Smooth muscle cell (in vitro differentiated cells): ENCODE results near the gene SERPINB10. TPM values are rescaled to one million over a fixed set of nuclear protein-coding genes. Genes with fewer than 3 reads are reported as not detected.

ENCODE experiments used
- DNase-seq: peaks from one replicate; lab custom pipeline; 2025; ENCODE audit not compliant: unreplicated experiment; lab: John Stamatoyannopoulos, UW
- H2AFZ ChIP-seq: fragments of 200-600 bp; sonication (generic); 2 replicates; pipeline ENCODE4 v1.6.0; 2016; ENCODE audit warnings: antibody characterized with exemption, low read depth, mild to moderate bottlenecking
- H3F3A ChIP-seq: fragments of 200-600 bp; sonication (generic); 2 replicates; pipeline ENCODE4 v1.6.0; 2017; ENCODE audit warnings: antibody characterized with exemption, low read depth
- H3K27ac ChIP-seq: fragments of 200-600 bp; sonication (generic); 2 replicates; pipeline ENCODE4 v1.5.1; 2016; ENCODE audit warnings: low read depth, mild to moderate bottlenecking
- H3K27me3 ChIP-seq: fragments of 200-600 bp; sonication (generic); 2 replicates; pipeline ENCODE4 v1.6.1; 2016; ENCODE audit warnings: low read depth, mild to moderate bottlenecking
- H3K36me3 ChIP-seq: fragments of 200-600 bp; sonication (generic); 2 replicates; pipeline ENCODE4 v1.5.1; 2016; ENCODE audit warnings: low read depth
- H3K4me1 ChIP-seq: fragments of 200-600 bp; sonication (generic); 2 replicates; pipeline ENCODE4 v1.5.1; 2016; ENCODE audit warnings: low read depth
- H3K4me2 ChIP-seq: fragments of 200-600 bp; sonication (generic); 2 replicates; pipeline ENCODE4 v1.6.0; 2016; ENCODE audit warnings: mild to moderate bottlenecking
- H3K4me3 ChIP-seq: fragments of 200-600 bp; sonication (generic); 2 replicates; pipeline ENCODE4 v1.5.1; 2016; ENCODE audit warnings: mild to moderate bottlenecking
- H3K79me2 ChIP-seq: fragments of 200-600 bp; sonication (generic); 2 replicates; pipeline ENCODE4 v1.6.0; 2016; ENCODE audit warnings: low read depth, mild to moderate bottlenecking
- H3K9ac ChIP-seq: fragments of 200-600 bp; sonication (generic); 2 replicates; pipeline ENCODE4 v1.6.0; 2016; ENCODE audit warnings: low read depth
- H3K9me3 ChIP-seq: fragments of 200-600 bp; sonication (generic); replicated peaks from 2 replicates; pipeline ENCODE4 v1.5.1; 2016; ENCODE audit warnings: low read depth
- H4K20me1 ChIP-seq: fragments of 200-600 bp; sonication (generic); 2 replicates; pipeline ENCODE4 v1.6.0; 2016; ENCODE audit warnings: low read depth
- WGBS: methylation state at CpG from one replicate; pipeline ENCODE4 v1.1.7; 2016; ENCODE audit warnings: low lambda C conversion rate; 5-methylcytosine and 5-hydroxymethylcytosine counted together
- polyA plus RNA-seq: library from polyadenylated mRNA; unstranded; fragments of >200 nt; fragmentation: Nextera tagmentation; extraction: Ambion mirVana; gene quantifications from 2 replicates; pipeline ENCODE4 v1.2.1, GENCODE V29; 2016
- total RNA-seq: library from RNA; depleted of rRNA; stranded (reverse); fragments of >200 nt; gene quantifications from 2 replicates; pipeline ENCODE4 v1.2.3, GENCODE V29; 2014
- TF ChIP-seq, protein P1 (sequence below): fragments of 200-600 bp; sonication (generic); IDR thresholded peaks from 2 replicates; pipeline ENCODE4 v1.5.1; 2017; ENCODE audit warnings: borderline replicate concordance, mild to moderate bottlenecking, antibody characterized with exemption; ENCODE audit not compliant: insufficient read depth, poor library complexity, severe bottlenecking

The SERPINB10 gene
- total and polyA plus RNA-seq, 2 experiments from 2014 or later: 0.31 TPM; not detected in 1

DNA sequence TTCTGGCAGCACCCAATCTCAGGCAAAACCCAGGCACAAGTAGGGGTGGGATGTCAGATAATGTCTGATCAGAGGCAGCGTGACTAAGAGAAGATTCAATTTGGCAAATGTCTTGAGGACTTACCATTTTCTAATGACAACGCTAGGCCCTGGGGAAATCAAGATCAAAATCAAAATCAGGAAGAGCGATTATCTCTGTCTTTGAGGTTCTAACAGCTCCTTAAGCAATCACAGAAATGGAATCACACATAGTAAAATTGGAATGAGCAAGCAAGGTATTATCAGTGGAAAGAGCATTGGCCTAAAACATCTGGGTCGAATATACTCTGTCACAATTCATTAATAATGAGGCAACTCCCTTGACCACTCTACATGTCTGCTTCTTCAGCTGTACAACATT, 28.8 kb upstream of the SERPINB10 start:
- no peaks in the 10 kb centered on the region for H3K9me3 ChIP-seq
- peak overlapping the region; percentile 26 for H2AFZ ChIP-seq
- no peaks in the 10 kb centered on the region for H4K20me1 ChIP-seq
- WGBS: 72% methylated on average over 4 of the region's 4 CpGs
- no peak for DNase-seq
- no peaks in the 10 kb centered on the region for H3F3A ChIP-seq
- H3K27ac ChIP-seq: no peak overlapping the region
- H3K4me3 ChIP-seq: no peak overlapping the region
- H3K27me3 ChIP-seq: no peaks in the 10 kb centered on the region
- no peak overlapping the region for H3K4me2 ChIP-seq
- no peaks in the 10 kb centered on the region for H3K36me3 ChIP-seq
- TF ChIP-seq, protein P1, sequence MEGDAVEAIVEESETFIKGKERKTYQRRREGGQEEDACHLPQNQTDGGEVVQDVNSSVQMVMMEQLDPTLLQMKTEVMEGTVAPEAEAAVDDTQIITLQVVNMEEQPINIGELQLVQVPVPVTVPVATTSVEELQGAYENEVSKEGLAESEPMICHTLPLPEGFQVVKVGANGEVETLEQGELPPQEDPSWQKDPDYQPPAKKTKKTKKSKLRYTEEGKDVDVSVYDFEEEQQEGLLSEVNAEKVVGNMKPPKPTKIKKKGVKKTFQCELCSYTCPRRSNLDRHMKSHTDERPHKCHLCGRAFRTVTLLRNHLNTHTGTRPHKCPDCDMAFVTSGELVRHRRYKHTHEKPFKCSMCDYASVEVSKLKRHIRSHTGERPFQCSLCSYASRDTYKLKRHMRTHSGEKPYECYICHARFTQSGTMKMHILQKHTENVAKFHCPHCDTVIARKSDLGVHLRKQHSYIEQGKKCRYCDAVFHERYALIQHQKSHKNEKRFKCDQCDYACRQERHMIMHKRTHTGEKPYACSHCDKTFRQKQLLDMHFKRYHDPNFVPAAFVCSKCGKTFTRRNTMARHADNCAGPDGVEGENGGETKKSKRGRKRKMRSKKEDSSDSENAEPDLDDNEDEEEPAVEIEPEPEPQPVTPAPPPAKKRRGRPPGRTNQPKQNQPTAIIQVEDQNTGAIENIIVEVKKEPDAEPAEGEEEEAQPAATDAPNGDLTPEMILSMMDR: no peak
- no peak overlapping the region for H3K9ac ChIP-seq
- H3K79me2 ChIP-seq: no peaks in the 10 kb centered on the region
- H3K4me1 ChIP-seq: peaks cover 5% of the 10 kb centered on the region

DNA sequence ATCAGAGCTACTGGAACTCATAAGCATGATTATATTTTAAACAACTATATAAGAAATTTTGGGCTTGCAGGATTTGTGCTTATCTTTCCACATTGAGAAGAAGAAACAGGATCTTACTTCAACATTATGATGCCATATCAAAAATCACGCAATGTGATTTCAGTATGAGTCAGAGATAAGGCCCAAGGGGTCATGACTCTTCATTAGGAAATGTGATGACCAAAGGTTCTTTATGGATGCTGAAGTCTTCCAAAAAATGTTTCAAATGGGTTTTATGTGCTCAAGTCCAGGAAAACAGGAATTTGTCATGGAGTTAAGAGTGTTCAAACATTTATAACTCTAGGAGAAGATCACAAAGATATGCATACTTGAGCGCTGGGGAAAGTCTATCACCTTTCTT, 28.0 kb upstream of the SERPINB10 start:
- TF ChIP-seq, protein P1: no peak
- Histone ChIP-seq H3K27me3 (no peaks in the 10 kb centered on the region), H3K9ac (no peak overlapping the region), H3K36me3 (no peaks in the 10 kb centered on the region), H3K79me2 (no peaks in the 10 kb centered on the region), H3K27ac (no peak overlapping the region), H3F3A (no peaks in the 10 kb centered on the region), H3K4me2 (no peak overlapping the region), H3K9me3 (no peaks in the 10 kb centered on the region), H2AFZ (no peak overlapping the region), H4K20me1 (no peaks in the 10 kb centered on the region), H3K4me1 (peaks cover 5% of the 10 kb centered on the region), H3K4me3 (no peak overlapping the region)
- DNase-seq: no peak
- WGBS: 74% methylated on average over 2 of the region's 2 CpGs

DNA sequence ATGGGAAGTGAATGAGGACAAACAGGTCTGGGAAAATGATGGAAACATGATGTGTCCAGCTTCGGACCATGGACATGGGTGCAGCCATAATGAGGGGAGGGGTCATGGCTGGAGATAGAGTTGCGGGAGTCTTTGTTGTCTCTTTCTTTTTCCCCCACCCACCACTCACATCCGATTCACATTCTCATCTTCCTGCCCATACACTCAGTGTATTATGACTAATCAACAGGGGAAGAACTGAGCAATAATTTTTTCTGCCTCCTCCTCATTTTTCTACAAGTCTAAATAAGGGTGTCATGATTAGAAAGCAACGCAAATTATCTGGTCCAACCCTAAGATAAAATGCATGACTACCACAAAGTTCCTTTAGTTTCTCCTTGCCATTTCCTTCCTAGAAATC, 25.9 kb upstream of the SERPINB10 start:
- Histone ChIP-seq H3K36me3 (no peaks in the 10 kb centered on the region), H3K27ac (peak overlapping the region; percentile 90), H3K79me2 (no peaks in the 10 kb centered on the region), H2AFZ (no peak overlapping the region), H3K9ac (peak overlapping the region; percentile 51), H4K20me1 (no peaks in the 10 kb centered on the region), H3K27me3 (no peaks in the 10 kb centered on the region), H3K4me2 (peak overlapping the region; percentile 62), H3K9me3 (no peaks in the 10 kb centered on the region), H3K4me3 (no peak overlapping the region), H3F3A (no peaks in the 10 kb centered on the region), H3K4me1 (peaks cover 5% of the 10 kb centered on the region)
- TF ChIP-seq, protein P1: no peak
- WGBS: 44% methylated on average over 4 of the region's 4 CpGs
- no peak for DNase-seq

DNA sequence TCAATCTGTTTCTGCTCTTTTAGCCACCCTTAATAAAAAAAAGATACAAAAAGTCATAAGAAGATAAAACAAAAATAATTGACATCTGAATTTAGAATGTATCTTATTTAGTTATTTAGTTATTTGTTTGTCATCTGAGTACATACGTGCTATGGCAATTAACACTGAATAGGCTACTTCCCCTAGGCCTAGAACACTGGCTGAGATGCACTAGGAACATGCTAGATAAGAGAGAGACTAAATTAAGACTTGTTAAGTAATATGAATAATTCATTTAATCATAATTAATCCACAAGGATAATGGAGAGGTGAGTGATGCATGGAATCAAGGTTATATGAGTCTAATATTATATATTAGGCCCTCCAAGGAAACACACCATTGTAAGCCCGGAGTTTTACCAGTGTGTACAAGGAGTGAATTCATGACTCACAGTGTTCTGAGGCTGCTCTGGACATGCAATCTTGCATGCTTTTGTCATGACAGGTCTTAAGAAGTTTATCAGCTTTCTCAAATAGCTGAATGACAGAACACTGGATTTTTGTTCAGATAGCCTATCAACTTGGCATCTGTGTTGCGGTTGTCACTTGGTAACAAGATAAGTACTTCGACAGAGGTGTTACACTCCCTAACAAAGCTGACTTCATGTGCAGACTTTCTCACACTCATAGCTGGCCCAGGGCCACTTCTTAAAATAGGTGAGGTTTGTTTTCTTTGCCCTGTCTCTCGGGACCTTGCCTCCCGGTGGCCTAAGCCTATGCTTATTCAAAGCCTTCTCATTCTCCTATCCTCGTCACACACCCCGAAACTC, 25.2 kb upstream of the SERPINB10 start:
- no peak for DNase-seq
- Histone ChIP-seq H3F3A (no peaks in the 10 kb centered on the region), H3K4me3 (no peak overlapping the region), H3K9ac (peak overlapping the region; percentile 54), H3K27ac (peak overlapping the region; percentile 90), H3K4me1 (peaks cover 5% of the 10 kb centered on the region), H2AFZ (no peak overlapping the region), H3K36me3 (no peaks in the 10 kb centered on the region), H4K20me1 (no peaks in the 10 kb centered on the region), H3K9me3 (no peaks in the 10 kb centered on the region), H3K27me3 (no peaks in the 10 kb centered on the region), H3K79me2 (no peaks in the 10 kb centered on the region), H3K4me2 (peak overlapping the region; percentile 62)
- TF ChIP-seq, protein P1: no peak
- WGBS: 21% methylated on average over 8 of the region's 8 CpGs
